ENCODE results near the gene GID8.

GID8 gene

GRCh38 chr20:62938105-62938888, at the start of gene GID8:
Gene GID8, plus strand, starts transcription at chr20:62938147. Its CDS starts 3,356 bp downstream, at chr20:62941503.
- peak; percentile 68 for DNase-seq (ENCODE audit: low spot score)

- no peak for DNase-seq (ENCODE audit: low spot score)
Measured at GRCh38 chr20:62888406-62888805, 49.5 kb upstream of the GID8 start.

GRCh38 chr20:62888910-62889309, 49.0 kb upstream of the GID8 start:
- DNase-seq (ENCODE audit: low spot score), result no peak

- no peak for DNase-seq (ENCODE audit: low spot score)
Measured at GRCh38 chr20:62889411-62889810, 48.5 kb upstream of the GID8 start.

GRCh38 chr20:62889871-62890270, 48.1 kb upstream of the GID8 start:
- no peak for DNase-seq (ENCODE audit: low spot score)

- no peak for DNase-seq (ENCODE audit: low spot score)
Measured at GRCh38 chr20:62890444-62890843, 47.5 kb upstream of the GID8 start.

GRCh38 chr20:62891111-62891510, 46.8 kb upstream of the GID8 start:
- DNase-seq (ENCODE audit: low spot score), result no peak

- no peak for DNase-seq (ENCODE audit: low spot score)
Measured at GRCh38 chr20:62892348-62893304, 45.3 kb upstream of the GID8 start.

- DNase-seq (ENCODE audit: low spot score), result no peak
Measured at GRCh38 chr20:62893700-62894099, 44.2 kb upstream of the GID8 start.

GRCh38 chr20:62894261-62894660, 43.7 kb upstream of the GID8 start:
- no peak for DNase-seq (ENCODE audit: low spot score)

GRCh38 chr20:62895539-62895938, 42.4 kb upstream of the GID8 start:
- no peak for DNase-seq (ENCODE audit: low spot score)

GRCh38 chr20:62896526-62896925, 41.4 kb upstream of the GID8 start:
- no peak for DNase-seq (ENCODE audit: low spot score)

GRCh38 chr20:62897666-62898065, 40.3 kb upstream of the GID8 start:
- DNase-seq (ENCODE audit: low spot score), result no peak

GRCh38 chr20:62898093-62898964, 39.6 kb upstream of the GID8 start:
- DNase-seq (ENCODE audit: low spot score), result no peak

GRCh38 chr20:62898970-62899632, 38.8 kb upstream of the GID8 start:
- DNase-seq (ENCODE audit: low spot score), result no peak

- no peak for DNase-seq (ENCODE audit: low spot score)
Measured at GRCh38 chr20:62899633-62900051, 38.3 kb upstream of the GID8 start.

GRCh38 chr20:62900052-62900691, 37.8 kb upstream of the GID8 start:
- DNase-seq (ENCODE audit: low spot score), result peak; percentile 95

GRCh38 chr20:62900692-62901584, 37.0 kb upstream of the GID8 start:
- DNase-seq (ENCODE audit: low spot score), result no peak

- no peak for DNase-seq (ENCODE audit: low spot score)
Measured at GRCh38 chr20:62901891-62902290, 36.1 kb upstream of the GID8 start.
